ENCODE results near the gene RECQL5.

The RECQL5 gene

DNA sequence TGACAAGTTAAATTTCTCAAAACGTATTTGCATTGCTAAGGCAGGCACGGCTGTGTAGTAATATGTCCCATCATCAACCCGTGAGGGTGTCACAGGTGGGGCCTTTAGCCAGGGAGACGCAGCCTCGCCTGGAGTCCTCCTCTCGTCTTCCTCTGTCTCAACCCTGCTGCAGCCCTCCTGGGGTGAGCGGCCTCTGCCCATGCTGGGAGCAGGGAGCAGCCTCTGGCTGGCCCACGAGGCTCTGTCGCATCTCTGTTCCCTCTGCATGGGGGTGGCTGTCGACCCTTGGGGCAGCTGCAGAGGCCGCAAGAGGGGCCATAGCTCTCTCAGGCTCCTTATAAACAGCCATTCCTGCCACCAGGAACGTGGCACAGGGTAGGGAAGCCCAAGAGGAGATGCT lies 34.5 kb downstream of the RECQL5 start:
- no peak for DNase-seq

DNA sequence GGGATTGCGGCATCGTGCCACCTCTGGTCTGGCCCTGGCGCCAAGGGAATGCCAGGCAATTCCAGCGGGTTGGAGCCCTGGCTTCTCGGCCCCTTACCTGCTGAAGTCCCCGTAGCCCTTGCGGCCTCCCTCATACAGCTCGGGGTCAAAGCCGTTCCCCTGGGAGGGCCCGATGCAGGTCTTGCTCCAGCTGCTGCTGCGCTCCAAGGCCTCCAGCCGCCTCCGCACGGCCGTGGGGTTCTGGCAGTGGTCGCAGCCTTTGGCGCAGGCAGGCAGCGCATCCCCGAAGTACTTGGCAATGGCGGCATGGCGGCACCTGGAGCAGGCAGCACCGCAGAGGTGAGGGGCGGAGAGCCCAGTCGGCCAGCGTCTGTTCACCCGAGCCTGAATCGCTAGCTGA lies 35.6 kb downstream of the RECQL5 start:
- no peak for DNase-seq

DNA sequence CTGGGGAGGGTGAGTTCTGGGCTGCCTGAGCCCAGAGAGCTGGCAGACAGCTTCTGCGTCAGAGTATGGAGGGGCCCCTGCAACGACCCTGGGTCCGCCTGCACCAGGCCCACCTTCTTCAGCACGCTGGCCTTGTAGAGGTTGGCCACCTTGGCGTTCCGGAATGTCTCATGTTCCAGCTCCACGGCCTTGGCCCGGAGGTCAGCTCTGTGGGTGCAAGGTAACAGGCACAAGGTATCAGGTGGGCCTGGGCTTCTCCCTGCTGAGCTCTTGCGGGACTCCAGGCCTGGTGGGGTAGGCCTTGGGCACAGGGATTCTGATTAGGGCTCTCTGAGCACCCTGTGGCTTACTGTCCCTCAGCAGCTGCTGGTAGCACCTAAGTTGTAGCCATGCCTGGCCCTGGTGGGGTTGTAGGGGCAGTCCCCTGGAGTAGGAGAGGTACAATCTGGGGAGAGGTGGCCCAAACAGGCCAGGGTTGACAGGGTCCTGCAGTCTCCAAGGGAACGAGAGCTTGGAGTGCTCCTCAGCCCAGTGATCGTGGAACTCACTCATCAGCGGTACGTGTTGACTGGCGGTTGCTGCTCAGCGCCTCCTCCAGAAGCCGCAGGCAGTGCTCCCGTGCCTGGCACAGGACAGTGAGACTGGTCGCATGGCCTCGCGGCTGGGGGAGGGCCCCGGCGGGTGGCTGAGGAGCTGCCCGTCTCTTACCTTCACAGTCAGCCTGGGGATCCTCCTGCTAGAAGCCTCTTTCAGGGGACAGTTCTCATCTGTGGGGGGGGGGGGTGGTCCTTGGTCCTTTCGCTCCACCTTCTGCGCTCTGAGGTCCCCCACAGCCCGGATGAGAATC lies 36.7 kb downstream of the RECQL5 start:
- DNase-seq, result no peak

DNA sequence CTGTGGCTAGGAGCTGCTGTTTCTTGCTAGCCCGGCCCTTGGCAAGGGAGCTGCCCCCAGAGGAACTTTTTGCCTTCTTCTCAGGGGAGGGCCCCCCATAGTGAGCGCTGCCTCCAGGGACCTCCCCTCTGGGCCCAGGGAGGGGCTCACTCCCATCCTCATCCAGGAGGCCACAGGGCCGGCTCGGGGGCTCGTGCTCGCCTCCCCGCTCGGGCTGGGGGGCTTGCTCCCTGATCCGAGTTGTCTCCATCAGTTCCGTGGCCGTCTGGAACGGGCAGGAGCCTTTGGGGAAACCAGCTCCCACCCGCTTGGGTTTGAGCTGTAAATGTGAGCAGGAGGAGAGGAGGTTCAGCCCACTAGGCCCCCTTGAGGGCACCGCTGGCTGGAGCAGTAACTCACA lies 37.8 kb downstream of the RECQL5 start:
- DNase-seq, result no peak

DNA sequence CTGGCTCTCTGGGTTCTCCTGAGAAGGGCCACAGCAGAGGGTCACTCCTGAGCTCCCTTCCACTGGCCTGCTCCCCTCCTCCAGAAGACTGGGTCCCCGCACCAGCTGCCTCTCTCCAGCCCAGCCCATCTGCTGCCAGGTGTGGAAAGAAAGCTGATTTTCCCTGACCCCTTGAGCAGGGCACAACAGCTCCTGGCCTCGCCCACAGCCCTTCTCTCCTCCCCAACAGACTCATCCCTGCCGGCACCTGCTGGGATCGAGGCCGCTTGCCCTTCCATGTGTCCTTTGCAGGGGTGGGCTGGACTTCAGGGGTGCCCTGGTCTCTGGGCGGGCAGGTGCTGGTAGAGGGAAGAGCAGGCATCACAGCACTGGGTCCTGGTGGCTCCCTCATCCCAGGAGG lies 38.5 kb downstream of the RECQL5 start:
- DNase-seq, result no peak

DNA sequence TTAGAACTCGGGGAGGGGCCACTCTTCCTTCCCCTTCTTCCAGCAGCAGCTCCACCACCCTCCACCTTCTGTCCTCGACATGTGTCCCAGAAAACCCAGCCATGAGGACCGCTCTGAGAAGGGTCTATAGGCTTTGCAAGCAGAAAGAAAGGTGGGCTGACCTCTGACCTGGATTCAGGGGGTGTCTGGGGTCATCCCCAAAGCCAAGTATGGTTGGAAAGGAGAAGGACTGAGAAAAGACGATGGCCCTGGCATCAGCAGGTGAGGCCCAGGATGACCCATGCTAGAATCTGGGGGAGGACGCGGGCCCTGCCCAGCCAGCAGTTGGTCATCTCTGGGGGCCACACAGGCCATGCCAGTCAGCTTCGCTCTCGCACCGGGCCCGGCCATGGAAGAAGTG lies 39.9 kb downstream of the RECQL5 start:
- no peak for DNase-seq

DNA sequence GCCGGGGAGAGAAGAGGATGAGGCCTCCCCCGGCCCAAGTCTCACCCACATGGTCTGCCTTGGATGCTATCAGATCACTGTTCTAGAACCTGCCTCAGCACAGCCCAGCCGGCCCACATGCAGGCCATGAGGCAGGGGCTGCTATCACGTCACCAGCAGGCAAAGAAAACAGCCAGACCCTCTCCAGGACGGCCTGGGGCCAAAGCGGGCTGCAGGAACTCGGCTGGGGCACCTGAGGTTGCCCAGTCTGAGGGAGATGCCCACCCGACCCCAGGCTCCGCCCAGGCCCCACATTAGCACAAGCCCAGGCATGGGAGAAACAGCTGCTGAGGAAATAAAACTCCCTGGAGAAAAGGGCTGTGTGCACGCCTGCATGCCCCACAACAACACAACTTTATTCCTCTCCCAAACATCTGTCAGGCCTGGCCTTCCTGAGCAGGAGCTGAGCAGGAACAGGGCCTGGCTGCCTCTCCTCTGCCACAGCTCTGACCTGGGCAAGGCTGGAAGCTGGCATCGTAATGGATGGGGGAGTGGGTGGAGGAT lies 40.4 kb downstream of the RECQL5 start:
- DNase-seq, result no peak

DNA sequence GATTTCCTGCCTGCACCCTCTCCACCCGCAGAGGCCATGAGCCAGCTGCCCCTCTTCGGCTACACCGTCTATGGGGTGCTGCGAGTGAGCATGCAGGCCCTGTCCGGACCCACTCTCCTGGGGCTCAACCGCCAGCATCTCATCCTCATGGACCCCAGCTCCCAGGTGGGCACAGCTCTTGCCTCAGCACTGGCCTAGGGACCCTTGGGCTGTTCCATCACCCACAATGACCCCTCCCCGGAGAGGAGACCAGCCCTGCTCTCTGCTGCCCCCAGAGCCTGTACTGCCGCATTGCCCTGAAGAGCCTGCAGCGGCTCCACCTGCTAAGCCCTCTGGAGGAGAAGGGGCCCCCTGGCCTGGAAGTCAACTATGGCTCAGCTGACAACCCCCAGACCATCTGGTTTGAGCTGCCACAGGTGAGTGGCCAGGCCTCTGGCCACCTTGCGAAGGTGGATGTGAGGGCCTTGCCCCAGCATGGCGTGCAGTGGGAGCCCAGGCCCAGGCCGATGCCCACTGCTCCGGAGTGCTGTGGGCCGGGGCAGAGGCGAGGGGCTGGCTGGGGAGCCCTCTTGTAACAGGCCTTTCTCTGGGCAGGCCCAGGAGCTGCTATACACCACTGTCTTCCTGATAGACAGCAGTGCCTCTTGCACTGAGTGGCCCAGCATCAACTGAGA lies 41.0 kb downstream of the RECQL5 start:
- DNase-seq, result peak; percentile 46

DNA sequence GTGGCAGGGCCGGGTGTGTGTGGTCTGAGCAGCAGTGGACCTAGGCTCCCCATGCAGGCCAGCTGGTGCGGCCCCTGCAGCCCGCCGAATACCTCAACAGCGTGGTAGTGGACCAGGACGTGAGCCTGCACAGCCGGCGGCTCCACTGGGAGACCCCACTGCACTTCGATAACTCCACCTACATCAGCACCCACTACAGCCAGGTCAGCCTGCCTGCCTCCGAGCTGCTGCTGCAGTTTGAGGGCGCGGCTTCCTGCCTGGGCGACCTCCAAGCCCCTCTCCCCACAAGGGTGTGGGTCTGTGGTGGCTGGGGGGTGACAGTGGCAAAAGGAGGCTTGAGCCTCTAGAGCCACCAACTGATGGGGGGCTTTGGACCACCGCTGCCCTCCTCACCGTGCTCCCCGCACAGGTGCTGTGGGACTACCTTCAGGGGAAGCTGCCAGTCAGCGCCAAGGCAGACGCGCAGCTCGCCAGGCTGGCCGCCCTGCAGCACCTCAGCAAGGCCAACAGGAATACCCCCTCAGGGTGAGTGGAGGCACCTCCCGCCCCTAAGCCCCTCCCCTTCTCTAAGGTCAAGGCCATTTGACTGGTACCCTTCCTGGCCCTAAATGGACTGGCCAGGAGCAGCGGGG lies 42.1 kb downstream of the RECQL5 start:
- DNase-seq, result no peak

DNA sequence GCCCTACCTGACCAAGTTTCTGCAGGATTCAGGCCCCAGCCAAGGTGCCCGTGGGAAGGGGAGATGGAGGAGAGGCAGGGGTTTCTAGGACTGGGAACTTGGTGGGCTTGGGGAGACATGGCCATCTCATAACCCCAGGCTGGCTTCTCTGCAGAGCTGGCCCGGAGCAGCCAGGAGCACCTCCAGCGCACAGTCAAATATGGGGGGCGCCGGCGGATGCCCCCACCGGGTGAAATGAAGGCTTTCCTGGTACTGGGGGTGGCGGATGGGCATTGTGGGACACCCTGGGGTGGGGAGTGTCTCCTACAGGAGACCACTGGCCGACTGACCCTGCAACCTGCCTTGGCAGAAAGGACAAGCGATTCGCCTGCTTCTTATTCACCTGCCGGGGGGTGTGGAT lies 42.9 kb downstream of the RECQL5 start:
- DNase-seq, result no peak

DNA sequence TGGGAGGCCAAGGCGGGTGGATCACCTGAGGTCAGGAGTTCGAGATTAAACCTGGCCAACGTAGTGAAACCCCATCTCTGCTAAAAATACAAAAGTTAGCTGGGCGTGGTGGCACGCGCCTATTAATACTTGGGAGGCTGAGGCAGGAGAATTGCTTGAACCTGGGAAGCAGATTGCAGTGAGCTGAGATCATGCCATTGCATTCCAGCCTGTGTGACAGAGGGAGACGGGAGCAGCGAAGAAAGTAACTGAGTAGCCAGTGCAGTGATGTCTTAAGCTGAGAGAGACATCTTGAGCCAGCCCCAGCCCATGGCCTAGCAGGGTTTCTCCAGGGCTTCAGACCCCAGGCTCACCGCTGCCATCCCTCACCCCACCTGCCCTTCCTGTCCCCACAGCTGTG lies 43.6 kb downstream of the RECQL5 start:
- DNase-seq, result no peak

DNA sequence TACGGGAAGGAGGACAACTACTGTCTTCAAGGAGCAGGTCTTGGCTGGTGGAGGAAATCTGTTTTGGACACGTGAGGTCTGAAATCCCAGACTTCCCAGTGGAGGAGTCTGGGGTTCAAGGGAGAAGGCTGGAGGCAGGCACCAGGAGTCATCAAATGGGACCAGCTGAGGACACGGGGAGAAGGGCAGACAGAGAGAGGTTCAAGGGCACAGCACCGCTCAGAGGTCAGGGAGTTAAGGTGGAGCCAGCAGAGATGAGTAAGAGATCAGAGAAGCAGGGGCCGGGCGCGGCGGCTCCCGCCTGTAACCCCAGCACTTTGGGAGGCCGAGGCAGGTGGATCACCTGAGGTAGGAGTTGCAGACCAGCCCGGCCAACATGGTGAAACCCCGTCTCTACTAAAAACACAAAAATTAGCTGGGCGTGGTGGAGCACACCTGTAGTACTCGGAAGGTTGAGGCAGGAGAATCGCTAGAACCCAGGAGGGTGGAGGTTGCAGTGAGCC lies 44.1 kb downstream of the RECQL5 start:
- DNase-seq, result no peak

DNA sequence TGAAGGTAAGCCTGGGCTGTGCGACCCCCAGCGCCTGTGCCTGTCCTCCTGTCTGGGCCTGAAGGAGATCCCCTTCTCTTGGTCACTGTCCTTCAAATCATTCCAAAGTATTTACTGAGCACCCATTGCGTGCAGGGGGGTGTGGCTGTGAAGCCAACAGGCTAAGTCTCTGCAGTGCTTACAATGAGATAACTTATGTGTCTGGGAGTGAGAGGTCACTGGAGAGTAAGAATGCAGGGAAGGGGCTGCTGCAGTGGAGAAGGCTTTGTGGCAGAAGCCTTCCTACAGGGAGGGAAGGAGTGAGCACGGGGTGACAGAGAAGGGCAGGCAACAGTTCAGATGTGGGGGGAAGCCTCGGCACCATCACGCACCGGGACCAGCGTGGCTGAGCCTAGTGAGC lies 44.9 kb downstream of the RECQL5 start:
- DNase-seq, result no peak

DNA sequence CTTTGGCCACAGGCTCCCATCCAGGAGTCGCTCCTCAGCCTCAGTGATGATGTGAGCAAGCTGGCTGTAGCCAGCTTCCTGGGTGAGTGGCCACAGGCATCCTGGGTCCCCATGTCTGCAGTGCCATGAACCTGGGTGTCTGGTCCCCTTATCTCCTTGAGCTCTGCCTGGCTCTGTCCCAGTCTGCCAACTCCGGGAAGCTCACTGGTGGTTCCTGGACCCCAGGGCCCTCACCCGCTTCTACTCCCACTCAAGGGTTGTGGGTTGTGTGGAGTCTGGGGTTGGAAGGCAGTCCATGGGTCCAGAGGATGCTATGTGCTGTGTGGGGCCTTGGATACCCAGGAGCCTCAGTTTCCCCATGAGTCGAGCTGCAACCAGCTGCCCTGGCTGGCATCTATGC lies 45.5 kb downstream of the RECQL5 start:
- DNase-seq, result no peak

DNA sequence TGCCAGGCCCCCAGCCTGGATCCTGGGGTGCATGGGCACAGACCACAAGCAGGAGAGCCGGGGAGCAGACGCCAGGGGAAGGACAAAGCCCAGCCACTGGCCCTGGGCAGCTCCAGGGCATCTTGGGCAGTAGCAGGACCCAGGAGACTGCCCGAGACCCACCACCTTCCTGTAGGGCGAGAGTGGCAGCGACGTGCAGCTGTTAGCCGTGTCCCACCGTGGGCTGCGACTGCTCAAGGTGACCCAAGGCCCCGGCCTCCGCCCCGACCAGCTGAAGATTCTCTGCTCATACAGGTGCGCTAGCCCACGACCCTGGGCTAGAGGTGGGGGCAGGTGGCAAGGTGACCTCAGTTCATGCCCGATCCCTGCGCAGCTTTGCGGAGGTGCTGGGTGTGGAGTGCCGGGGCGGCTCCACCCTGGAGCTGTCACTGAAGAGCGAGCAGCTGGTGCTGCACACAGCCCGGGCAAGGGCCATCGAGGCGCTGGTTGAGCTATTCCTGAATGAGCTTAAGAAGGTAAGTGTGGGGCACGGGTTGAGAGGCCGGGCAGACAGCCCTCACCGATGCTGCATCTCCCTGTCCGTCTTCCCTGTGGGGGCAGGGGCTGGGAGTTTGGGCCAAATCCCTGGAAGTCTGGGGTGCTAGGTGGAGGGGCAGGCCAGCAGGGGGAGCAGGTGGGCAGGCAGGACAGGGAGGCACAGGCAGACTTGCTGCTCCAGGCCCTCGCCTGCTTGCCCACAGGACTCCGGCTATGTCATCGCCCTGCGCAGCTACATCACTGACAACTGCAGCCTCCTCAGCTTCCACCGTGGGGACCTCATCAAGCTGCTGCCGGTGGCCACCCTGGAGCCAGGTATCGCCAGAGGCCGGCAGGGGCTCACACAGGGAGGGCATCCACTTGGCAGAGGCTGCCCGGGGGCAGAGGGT lies 47.2 kb downstream of the RECQL5 start:
- DNase-seq, result peak; percentile 69

DNA sequence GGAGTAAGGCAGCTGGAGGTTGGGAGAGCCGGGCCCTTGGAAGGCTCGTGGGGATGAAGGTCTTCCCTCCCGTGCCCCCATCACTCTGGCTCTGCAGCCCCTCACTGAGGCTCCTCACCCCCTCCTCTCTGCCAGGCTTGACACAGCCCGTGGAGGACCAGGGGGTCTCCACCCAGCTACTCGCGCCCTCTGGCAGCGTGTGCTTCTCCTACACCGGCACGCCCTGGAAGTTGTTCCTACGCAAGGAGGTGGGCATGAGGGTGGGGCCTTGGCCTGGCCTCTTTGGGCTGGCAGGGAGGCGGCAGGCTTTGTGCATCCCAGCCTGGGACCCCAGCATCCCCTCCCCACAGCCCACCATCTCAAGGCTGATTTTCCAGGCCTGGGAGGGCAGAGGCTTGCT lies 49.3 kb downstream of the RECQL5 start:
- DNase-seq, result no peak

DNA sequence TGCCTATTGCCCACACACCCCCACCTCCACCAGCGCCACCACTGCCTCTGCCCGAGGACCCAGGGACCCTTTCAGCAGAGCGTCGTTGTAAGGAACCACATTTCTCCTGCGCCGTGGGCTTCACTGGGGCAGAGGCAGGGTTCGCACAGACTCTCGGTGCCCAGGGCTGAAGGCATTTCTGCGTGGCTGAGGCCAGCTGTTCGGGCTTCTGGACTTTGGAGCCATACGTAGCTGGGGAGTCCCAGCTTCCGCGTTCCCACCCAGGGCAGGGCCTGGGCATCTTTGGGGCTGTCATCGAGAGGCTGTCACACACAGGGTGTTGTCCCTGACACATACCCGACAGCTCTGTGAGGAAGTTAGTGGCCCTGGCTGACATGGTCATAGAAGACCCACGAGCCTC lies 49.7 kb downstream of the RECQL5 start:
- no peak for DNase-seq

DNA sequence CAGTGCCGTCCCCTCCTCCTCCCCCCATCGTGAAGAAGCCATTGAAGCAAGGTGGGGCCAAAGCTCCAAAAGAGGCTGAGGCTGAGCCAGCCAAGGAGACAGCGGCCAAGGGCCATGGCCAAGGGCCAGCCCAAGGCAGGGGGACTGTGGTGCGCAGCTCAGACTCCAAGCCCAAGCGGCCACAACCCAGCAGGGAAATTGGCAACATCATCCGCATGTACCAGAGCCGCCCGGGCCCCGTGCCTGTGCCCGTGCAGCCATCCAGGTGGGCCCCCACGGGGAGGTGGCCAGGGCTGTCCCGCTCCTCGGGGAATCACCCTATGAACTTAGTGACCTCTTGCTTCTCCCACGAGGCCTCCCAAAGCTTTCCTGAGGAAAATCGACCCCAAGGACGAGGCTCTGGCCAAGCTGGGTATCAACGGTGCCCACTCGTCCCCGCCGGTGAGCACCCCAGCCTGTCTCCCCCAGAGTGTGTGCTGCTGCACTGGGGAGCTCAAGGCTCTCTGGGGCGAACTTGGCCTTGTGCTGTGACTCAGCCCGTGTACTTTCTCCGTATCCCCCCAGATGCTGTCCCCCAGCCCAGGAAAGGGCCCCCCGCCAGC lies 50.3 kb downstream of the RECQL5 start:
- no peak for DNase-seq

DNA sequence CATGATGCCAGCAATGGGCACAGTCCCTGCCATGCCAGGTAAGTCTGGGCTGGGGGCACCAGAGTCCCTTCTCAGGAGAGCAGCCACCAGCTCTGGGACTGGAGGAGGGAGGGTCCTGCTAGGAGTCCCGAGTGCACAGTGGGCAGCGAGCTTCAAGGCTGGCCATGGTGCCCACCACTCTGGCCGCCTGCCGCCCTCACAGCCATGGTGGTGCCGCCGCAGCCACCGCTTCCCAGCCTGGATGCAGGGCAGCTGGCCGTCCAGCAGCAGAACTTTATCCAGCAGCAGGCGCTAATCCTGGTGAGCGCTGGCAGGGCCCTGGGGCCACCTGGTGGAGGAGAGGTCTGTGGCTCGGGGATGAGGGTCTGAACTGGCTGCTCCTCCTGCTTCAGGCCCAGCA lies 51.7 kb downstream of the RECQL5 start:
- peak; percentile 38 for DNase-seq

DNA sequence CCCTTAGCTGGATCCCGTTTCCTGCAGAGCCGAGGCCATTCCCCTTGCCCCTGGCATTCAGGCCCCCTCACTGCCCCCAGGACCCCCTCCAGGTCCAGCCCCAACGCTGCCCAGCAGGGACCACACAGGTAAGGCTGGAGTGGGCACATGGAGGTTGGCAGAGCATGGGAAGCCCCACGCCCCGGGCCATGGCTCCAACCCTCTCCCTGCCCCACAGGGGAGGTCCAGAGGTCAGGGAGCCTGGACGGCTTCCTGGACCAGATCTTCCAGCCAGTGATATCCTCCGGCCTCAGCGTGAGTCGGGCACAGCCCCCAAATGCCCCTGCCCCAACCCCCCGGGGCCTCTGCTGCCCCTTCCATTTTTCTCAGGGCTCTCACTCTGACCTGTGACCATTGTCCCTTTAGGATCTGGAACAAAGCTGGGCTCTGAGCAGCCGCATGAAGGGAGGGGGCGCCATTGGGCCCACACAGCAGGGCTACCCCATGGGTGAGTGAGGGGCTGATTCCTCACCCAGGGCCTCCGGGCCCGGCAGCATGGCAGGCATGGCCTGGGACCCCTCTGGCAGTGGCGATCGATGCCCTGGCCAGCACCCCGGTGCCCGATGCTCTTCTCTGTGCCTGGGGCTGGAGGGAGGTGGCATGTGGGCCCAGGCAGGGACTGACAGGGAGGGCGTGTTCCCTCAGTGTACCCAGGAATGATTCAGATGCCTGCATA lies 52.2 kb downstream of the RECQL5 start:
- DNase-seq, result no peak

DNA sequence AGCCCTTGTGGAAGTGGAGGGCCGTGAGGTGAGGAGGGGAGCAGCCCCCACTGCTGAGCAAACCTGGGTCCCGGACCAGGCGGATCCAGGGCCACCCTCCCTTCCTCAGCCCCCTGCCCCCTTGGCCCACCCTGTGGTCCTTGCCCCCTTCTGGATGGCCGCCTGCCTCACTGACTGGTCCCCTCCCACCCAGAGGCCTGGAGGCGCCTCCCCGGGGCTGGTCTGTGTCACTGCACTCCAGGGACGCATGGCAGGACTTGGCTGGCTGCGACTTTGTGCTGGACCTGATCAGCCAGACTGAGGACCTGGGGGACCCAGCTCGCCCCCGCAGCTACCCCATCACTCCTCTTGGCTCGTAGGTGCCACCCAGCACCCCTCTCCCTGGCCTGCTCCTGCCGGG lies 52.9 kb downstream of the RECQL5 start:
- DNase-seq, result peak; percentile 48
